Right kidney (tissue), 1 donor: Measurements from ENCODE around the gene NHERF2.
A peak's percentile ranks its signal among the peaks of the same experiment; 100 is the strongest.
"Not testable (repeated sequence)": the region's sequence is repeated elsewhere in the genome, so short reads cannot be mapped to it uniquely, and the experiment has no call there.

Experiments
- DNase-seq: peaks from one replicate; pipeline ENCODE4 v3.0.0-alpha.2; 2016

NHERF2 gene

DNA sequence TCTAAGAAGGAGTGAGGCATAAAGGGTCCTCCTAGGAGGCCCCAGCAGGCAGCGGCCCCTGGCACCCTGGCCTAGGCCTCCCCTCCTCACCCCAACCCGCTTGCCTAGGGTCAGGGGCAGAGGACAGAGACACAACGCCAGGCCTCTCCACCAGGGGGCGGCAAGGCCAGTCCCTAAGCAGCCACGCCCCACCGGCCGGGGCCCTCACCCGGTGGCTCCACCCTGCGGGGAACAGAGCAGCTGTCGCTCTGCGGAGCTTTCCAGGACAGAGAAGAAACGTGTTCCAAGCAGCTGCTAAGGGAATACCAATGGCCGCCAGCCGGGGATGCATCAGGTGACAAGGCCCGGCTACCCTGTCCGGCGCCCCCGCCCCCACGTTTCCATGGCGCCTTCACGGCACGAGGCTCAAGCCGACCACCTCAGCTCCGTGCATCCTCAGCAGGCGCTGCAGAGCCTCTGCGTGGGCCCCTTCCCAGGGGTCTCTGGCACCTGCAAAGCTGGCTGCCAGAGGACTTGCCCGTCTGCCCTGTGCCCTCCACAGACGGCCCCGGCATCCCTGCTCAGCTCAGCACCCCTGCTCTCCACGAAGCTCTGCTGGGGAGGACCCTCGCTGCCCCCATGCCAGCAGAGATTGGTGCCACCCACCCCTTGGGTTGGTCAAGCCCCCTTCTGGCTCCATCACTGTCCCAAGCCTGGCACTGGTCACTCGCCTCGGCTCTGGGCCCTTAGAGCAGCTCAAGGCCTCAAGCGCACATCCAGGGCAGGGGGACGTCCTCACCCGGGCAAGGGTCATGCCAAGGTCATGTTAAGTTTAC, 22.7 kb upstream of the NHERF2 start:
- peak; percentile 70 for DNase-seq

DNA sequence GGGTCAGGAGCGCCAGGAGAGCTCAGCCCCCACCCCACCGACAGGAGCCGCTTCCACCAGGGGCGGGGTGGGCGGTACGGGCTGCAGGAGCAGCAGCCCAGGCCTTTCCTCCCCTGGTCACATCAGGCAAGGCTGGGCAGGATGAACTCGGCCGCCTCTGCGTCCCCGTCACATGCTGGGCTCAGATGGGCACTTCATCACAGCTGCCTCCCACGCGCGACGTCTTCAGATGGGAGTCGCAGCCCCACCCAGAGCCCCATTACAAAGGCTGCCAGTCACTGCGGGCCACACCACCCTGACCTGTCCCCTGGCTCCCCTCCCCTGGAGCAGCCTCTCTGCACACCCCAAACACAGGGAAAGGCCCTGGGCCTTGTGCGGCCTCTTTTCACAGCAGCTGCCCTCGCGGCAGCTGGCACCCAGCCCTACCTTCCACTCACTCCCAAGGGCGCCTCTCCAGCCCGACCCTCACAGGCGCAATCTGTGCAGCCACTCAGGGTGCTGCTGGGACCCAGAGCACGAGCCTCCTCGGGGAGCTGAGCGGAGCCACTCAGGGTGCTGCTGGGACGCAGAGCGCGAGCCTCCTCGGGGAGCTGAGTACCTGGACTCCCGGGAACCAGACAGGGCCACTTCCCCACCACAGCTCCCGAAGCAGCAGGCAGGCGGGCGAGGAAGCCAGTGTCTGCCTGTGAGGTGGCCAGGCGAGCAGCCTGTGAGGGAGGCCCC, 21.7 kb upstream of the NHERF2 start:
- no peak for DNase-seq

DNA sequence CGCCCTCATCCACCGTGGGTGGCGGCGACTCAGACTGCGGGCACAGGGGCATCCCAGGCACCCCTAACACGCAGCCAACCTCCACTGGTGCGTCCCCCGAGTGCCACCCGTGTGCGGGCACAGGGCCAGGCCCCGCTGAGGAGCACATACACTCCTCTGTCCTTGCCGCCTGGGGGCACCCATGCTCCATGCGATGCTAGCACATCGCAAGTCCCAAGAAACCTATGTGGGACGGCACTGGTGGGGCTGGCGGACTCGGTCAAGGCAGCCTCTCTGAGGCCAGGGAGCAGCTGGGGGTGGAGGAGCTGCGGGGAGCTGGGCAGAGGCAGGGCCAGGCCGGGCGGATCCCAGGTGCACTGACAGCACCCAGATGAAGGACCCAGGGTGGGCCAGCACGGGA, 21.1 kb upstream of the NHERF2 start:
- DNase-seq, result no peak

DNA sequence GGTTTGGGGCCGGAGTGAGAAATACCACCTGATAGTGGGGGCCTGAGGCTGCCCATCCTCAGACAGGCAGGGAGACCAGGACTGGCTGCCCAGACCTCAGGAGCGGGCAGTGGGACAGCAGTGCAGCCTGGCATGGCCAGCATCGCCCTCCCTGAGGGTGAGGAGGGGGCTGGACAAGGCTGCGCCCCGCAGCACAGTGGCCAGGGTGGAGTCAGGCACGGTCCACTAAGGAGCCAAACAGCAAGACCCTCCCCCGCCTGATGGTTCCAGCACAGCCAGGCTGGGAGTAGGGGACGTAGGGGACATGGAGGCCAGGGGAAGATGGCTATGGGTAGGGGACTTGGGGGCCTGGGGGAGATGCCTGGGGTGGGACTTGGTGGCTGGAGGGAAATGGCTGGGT, 20.4 kb upstream of the NHERF2 start:
- DNase-seq, result no peak

DNA sequence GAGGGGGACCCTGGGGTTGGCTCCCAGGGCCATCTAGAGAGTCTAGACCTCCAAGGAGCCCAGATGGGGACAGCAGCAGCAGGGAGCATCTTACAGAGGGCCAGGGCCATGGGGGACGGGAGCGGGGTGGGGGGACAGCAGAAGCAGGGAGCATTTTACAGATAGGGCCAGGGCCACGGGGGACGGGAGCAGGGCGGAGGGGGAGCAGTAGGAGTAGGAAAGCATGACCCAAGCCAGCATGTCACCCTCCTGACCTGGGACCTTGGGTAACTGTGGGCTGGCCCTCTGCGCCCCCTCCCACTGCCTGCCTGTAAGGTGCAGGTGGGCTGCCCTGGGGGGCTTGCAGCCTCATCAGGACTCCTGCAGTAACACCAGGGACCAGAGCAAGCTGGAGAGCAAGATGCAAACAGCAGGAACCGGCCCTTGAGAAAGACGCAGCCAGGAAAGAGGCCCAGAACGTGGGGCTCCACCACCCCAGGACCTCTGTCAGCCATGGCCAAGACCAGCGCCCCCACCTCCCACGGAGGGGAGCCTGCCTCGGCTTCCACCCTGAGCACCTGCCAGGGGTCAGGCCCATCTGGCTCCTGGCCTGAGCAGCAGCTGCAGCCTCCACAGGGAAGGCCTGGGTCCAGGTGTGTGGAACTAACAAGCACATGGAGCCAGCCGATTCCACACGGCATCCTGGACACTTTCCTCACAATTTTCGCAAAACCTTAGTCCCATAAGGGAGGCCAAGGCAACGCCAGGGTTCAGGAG, 19.4 kb upstream of the NHERF2 start:
- DNase-seq, result no peak

DNA sequence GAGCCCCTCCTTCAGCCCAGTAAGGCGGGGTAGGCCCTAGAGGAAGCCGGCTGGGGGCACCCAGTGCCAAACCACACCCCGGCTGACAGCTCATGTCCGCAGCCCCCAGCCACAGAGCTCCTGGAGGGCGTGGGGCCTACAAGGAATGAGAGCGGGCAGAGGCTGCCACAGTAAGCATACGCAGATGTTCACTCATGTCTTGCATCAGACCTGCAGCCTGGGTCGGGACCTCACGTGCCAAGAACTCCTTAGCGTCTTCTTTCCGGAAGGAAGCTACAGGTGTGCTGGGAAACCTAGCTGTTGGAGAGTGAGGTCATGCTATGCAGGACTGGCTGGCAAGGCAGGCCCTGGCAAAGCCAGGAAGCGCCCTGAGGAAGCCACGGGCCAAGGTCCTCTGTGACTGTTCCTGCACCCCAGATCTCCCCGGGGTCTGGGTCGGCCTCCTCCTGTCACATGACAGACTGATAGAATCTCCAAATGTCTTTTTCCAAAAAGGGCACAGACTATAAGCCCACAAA, 18.6 kb upstream of the NHERF2 start:
- no peak for DNase-seq

DNA sequence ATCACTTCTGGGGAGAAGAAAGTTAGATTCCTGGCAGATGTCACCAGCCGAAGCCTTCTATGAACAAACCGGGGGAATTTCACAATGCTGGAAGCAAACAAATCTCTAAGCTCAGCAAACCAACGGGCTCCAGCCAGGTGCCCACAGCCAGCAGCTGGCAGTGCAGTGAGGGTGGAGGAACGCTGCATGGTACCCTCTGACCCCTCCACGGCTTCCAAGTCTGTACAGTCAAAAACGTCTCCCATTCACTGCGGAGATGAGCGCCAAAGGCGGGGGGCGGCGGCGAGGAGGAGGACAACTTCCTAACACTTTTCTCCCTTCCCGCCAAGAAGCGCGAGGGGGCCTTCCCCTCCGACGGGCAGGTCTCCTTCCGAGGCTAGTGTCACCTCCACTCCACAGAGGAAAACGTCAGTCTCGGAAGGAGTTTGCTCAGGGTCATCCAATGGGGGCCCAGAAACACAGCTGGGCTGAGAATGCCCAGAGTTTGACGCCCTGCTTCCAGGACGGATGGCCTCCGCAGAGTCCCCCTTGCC, 18.0 kb upstream of the NHERF2 start:
- no peak for DNase-seq

DNA sequence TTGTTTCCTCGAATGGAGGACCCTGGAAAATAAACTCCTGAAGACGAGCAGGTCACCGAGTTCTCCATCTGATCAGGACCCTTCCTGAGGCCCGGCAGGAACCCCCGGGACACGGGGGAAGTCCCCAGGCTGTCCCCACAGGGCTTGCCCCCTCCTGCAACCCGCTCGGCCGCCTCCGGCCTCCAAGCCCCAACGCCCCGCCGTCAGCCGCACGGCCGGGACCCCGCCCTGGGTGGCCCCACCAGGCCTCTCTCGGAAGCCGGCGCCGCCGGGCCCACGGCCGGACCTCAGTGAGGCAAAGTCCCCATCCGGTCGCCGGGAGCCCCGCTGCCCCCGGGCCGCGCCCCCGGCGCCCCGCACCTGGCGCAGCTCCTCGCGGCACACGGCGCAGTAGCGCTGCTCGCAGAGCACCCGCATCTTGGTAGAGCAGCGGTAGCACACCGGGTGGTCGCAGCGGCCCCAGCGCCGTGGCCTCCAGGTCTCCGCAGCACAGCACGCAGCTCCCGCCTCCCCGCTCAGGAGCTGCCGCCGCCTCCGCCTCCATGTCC, 17.5 kb upstream of the NHERF2 start:
- peak; percentile 43 for DNase-seq

DNA sequence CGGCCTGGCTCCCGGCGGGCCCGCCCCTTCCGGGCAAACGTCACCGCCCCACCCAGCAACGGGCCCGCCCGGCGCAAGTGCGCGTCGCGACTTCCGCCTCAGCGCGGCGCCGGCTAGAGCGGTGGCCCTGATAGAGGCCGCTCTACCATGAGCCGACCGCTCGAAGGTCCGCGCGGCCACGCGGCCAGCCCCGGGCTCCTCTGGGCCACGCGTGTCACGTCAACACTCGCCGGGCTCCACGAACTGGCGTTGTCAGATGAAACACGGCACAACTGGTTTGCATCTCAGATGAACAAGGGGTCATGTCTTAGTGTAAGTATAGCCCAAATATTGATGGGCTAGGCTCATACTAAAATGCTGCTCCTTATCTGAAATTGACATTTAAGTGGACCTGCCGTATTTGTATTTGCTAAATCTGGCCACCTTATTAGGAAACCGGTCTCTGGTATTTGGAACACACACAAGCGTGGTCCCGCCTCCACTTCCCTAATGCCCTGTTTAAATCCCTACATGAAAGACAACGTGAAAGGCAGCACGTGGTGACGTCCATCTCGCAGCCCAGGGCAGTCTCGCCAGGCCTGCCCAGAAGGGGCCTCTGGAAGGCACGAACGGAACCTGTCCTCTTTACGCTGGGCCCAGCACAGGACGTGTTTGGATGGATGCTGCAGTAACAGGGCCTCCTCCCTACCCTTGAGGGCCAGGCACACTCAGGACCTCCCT, 16.8 kb upstream of the NHERF2 start, which contains the start of gene ZNF598:
Gene ZNF598, minus strand, starts transcription at position 31 of the 720 bp plus-strand sequence.
- peak; percentile 81 for DNase-seq

DNA sequence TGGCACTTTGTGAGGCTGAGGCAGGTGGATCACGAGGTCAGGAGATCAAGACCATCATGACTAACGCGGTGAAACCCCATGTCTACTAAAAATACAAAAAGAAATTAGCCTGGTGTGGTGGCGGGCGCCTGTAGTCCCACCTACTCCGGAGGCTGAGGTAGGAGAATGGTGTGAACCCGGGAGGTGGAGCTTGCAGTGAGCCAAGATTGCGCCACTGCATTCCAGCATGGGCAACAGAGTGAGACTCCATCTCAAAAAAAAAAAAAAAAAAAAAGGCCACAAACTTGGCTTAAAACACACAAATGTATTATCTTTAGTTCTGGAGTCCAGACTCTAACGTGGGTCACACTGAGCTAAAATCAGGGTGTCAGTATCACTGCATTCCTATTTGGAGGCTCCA, 15.0 kb upstream of the NHERF2 start:
- DNase-seq, result not testable (repeated sequence)

DNA sequence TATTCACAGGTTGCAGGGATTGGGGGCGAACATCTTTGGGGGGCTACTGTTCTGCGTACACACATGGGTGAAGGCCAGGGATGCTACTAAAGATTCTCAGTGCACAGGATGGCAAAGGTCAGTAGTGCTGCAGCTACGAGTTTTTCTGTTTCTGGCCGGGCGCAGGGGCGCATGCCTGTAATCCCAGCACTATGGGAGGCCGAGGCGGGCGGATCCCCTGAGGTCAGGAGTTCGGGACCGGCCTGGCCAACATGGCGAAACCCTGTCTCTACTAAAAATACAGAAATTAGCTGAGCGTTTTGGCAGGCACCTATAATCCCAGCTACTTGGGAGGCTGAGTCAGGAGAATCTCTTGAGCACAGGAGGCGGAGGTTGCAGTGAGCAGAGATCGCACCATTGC, 13.2 kb upstream of the NHERF2 start:
- DNase-seq, result no peak

DNA sequence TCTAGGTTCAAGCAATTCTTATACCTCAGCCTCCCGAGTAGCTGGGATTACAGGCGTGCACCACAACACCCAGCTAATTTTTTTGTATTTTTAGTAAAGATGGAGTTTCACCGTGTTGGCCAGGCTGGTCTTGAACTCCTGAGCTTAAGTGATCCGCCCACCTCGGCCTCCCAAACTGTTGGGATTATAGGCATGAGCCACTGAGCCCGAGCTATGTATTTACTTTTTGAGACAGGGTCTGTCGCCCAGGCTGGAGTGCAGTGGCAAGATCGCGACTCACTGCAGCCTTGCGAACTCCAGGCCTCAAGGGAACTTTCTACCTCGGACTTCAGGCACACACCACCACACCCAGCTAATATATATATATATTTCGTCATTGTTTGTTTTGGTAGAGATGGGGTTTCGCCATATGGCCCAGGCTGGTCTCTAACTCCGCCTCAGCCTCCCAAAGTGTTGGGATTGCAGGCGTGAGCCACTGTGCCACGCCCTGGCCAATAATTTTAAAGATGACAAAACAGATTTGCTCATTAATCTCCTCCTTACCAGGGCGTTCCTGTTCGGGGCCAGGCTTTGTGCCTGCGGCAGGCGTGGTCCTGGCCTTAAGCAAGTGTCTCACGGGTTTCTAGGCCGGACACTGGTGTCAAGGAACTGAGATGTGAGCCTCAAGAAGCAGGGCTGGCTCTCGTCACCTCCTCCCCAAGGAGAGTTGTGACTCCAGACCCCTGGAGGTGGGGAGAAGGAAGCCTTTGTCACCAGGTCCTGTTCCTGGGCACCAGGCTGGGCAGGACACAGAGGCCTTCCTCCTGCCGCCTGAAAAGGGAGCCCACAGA, 11.4 kb upstream of the NHERF2 start:
- DNase-seq, result no peak

DNA sequence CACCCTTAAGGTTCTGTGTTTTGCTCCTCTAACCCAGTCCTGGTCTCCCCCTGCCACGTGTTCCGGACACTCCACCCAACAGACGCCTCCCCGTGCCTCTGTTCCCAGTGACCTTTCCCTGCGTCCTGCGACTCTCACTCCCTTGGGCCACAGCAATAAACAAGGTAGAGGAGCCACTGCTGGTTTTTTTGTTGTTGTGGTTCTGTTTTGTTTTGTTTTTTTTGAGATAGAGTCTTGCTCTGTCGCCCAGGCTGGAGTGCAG, 10.8 kb upstream of the NHERF2 start:
- DNase-seq, result no peak

DNA sequence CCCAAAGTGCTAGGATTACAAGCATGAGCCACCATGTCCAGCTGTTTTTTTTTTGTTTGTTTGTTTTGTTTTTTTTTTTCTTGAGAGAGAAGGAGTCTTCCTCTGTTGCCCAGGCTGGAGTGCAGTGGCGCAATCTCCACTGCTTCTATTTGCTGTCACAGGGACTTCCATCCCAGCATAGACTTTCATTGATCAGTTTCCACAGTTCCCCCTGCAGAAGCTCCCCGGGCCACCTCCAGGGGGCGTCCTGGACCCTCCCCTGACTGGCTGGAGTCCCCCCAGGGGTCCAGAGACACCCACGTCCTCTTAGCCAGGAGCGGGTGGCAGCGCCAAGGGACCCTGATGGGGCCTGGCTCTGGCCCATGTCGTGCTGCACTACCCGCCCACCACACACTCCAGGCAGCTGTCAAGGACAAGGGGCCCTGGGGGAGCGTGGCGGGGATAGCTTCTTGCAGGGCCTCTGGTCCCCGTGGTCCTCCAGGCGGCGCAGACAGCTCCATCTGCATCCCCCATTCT, 10.2 kb upstream of the NHERF2 start:
- peak; percentile 11 for DNase-seq

DNA sequence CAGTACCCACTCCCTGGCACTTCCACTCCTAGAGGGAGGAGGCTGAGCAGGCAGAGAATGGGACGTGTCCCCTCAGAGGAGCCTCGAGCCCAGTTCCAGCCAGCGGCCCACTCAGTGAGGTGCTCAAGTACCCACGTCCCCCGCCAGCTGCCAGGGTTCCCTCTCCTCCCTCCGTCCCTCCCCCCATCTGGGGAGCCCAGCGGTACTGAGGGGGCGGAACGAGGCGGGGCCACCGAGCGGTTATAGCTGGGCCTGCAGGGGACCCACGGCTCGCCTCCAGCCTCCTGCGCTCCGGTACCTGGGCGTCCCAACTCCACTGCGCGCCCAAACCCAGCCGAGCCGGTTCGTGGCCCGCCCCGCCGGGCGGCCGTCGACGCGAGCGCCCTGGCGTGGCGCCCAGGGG, 7.2 kb upstream of the NHERF2 start, which contains the start of gene NPW:
Gene NPW, plus strand, starts transcription at position 268 of the 403 bp plus-strand sequence.
- DNase-seq, result peak; percentile 34

DNA sequence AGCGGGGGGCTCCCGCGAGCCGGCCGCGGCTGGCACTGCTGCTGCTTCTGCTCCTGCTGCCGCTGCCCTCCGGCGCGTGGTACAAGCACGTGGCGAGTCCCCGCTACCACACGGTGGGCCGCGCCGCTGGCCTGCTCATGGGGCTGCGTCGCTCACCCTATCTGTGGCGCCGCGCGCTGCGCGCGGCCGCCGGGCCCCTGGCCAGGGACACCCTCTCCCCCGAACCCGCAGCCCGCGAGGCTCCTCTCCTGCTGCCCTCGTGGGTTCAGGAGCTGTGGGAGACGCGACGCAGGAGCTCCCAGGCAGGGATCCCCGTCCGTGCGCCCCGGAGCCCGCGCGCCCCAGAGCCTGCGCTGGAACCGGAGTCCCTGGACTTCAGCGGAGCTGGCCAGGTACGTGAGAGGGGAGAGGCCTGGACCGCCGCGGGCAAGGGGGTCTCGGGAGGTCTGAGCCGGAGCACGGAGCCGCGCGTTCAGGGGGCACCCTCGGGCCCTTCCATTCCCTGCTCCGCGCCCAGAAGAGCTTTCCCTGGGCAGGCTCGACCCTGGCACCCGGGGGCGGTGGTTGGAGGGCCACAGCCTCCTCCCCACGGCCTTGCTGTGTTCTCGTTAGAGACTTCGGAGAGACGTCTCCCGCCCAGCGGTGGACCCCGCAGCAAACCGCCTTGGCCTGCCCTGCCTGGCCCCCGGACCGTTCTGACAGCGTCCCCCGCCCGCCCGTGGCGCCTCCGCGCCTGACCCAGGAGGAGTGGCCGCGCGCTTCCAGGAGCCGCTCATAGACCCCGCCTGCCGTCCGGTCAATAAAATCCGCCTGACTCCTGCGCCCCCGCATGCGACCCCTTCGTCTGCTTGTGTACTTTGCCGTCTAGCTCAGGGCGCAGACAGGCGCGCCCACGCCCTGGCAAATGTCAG, 6.5 kb upstream of the NHERF2 start:
- peak; percentile 75 for DNase-seq

DNA sequence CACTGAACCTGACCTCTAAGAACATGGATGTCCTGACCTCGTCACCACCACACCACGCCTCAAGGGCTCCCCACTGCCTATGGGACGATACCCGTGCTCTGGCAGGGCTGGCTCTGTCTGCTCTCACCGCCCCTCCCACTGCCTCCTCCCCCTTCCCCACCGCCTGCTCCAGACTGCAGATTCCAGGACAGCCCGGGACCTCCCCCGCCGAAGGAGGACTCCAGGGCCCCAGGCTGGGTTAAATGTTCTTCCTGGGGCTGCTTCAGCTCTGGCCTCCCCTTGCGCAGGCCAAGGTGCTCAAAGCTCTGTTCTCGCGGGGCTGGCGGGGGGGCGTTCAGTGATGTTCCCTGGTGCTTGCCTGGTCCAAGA, 4.0 kb upstream of the NHERF2 start:
- no peak for DNase-seq

DNA sequence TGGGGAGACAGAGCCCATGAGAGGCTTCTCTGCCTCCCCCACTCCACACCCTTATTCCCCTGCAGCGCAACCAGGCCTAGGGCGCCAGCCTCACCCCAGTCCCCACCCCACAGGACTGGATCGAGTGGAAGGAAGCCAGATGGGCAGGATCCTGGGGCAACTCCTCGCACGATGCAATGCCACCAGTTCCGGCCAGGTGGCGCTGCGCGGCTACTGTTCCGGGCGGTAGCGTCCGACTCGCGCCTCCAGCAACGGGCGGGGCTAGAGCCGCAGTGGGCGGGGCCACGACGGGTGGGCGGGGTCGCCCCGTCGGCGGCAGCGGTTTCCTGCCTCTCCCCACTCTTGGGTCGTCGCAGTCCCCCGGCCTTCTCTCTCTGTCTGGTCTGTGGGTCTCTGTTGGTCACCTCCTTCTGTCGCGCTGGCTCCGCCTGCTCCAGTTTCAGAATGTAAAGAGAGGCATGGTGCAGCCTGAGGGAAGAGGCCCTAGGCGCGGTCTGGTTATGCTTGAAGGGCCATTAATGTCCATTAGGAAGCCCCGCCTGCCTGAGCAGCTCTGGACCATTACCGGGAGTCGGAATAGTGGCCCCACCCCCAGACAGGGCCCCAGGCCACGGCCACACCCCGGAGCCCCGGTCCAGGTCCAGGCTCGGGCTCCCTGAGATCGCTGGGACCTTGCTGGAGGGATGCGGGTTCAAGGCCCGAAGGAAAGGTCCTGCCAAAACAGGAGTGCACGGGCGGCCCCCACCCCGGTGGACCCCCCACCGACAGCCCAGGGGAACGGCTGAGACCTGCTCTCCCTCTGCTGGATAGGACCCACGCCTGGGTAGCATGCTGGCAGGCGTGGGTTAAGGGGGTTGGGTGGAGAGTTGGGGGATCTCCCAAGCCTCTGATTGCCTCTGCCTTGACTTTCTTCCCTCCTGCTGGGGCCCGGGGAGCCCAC, 3.3 kb upstream of the NHERF2 start:
- peak; percentile 97 for DNase-seq
